SK-N-SH treated with all-trans-retinoic acid at 6 μM for 48 hours (cell line): ENCODE results near the gene ZAR1L.

Experiments used
- GLIS3 ChIP-seq: fragments of 250-450 bp; sonication (Bioruptor Pico); IDR thresholded peaks from 2 replicates; pipeline ENCODE4 v1.5.0; 2020; ENCODE audit warnings: mild to moderate bottlenecking, moderate library complexity
- ZC3H10 ChIP-seq: fragments of 250-450 bp; sonication (Bioruptor Pico); IDR thresholded peaks from 2 replicates; pipeline ENCODE4 v1.5.1; 2021; ENCODE audit warnings: mild to moderate bottlenecking, moderate library complexity
- TF ChIP-seq, protein P1 (sequence below): fragments of 250-450 bp; sonication (Bioruptor Pico); IDR thresholded peaks from 2 replicates; pipeline ENCODE4 v1.5.1; 2020; ENCODE audit warnings: low read depth, mild to moderate bottlenecking, moderate library complexity

GRCh38 chr13:32282096-32282711 lies 33.0 kb downstream of the ZAR1L start:
- TF ChIP-seq, protein P1, sequence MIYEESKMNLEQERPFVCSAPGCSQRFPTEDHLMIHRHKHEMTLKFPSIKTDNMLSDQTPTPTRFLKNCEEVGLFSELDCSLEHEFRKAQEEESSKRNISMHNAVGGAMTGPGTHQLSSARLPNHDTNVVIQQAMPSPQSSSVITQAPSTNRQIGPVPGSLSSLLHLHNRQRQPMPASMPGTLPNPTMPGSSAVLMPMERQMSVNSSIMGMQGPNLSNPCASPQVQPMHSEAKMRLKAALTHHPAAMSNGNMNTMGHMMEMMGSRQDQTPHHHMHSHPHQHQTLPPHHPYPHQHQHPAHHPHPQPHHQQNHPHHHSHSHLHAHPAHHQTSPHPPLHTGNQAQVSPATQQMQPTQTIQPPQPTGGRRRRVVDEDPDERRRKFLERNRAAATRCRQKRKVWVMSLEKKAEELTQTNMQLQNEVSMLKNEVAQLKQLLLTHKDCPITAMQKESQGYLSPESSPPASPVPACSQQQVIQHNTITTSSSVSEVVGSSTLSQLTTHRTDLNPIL (CRISPR knock-in tag) = no peak
- TF ChIP-seq ZC3H10 (CRISPR knock-in tag) = no peak
- no peak for TF ChIP-seq GLIS3 (CRISPR knock-in tag)
